K562 treated with DMSO at 1 percent for 12 hours (cell line): ENCODE measurements around the gene SLITRK2. TPM values are rescaled to one million over a fixed set of nuclear protein-coding genes. Genes with fewer than 3 reads are reported as not detected.

Experiments
- total RNA-seq: library from RNA; unstranded; fragments of 300-600 nt; gene quantifications from 2 replicates; pipeline ENCODE4 v1.2.3, GENCODE V29; 2022; ENCODE audit not compliant: insufficient read depth

SLITRK2 gene, protein sequence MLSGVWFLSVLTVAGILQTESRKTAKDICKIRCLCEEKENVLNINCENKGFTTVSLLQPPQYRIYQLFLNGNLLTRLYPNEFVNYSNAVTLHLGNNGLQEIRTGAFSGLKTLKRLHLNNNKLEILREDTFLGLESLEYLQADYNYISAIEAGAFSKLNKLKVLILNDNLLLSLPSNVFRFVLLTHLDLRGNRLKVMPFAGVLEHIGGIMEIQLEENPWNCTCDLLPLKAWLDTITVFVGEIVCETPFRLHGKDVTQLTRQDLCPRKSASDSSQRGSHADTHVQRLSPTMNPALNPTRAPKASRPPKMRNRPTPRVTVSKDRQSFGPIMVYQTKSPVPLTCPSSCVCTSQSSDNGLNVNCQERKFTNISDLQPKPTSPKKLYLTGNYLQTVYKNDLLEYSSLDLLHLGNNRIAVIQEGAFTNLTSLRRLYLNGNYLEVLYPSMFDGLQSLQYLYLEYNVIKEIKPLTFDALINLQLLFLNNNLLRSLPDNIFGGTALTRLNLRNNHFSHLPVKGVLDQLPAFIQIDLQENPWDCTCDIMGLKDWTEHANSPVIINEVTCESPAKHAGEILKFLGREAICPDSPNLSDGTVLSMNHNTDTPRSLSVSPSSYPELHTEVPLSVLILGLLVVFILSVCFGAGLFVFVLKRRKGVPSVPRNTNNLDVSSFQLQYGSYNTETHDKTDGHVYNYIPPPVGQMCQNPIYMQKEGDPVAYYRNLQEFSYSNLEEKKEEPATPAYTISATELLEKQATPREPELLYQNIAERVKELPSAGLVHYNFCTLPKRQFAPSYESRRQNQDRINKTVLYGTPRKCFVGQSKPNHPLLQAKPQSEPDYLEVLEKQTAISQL
- total RNA-seq = not detected in 2 replicates

DNA sequence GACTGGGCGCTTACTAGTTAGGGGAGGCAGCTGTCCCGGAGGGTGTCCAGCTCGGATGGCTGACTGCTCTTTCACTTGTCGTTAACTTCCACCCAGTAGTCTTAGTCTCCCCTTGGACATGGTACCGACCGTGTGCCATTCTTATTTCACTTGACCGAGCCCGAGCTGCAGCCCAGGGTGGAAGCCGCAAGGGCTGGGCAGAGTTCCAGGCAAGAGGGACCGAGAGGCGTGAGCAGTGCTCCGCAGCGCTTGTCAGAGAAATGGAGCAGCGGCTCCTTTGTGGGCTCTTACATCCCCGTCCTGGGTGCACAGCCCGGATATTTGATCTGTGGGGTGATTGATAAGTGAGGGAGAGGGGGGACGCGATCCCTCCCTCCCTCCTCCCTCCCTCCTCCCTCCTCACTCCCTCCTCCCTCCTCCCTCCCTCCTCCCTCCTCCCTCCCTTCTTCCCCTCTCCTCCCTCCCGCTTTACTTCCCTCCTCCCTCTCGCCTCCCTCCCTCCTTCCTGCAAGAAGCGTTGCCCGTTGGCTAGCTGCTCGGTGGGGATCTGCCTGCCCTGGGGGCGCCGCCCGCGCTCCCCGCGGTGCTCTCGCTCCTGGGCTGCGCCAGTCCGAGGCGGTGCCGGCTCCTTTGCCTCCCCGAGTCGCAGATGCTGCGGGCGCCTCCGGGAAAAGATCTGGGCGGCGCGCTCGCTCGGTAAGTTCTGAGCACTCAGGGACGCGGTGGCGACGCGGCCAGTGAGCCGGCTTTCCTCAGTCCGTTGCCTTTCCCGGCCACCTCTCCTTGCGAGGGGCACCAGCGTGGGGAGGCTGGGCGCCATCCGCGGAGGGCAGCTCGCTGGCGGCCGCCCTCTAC, at the start of gene SLITRK2:
TSS of gene SLITRK2 (plus strand) at position 499 of the 855 bp plus-strand sequence. CDS start 4,597 bp downstream, outside the sequence.

